Measurements from ENCODE around the gene HOXD12.
A peak's percentile ranks its signal among the peaks of the same experiment; 100 is the strongest.

DNA sequence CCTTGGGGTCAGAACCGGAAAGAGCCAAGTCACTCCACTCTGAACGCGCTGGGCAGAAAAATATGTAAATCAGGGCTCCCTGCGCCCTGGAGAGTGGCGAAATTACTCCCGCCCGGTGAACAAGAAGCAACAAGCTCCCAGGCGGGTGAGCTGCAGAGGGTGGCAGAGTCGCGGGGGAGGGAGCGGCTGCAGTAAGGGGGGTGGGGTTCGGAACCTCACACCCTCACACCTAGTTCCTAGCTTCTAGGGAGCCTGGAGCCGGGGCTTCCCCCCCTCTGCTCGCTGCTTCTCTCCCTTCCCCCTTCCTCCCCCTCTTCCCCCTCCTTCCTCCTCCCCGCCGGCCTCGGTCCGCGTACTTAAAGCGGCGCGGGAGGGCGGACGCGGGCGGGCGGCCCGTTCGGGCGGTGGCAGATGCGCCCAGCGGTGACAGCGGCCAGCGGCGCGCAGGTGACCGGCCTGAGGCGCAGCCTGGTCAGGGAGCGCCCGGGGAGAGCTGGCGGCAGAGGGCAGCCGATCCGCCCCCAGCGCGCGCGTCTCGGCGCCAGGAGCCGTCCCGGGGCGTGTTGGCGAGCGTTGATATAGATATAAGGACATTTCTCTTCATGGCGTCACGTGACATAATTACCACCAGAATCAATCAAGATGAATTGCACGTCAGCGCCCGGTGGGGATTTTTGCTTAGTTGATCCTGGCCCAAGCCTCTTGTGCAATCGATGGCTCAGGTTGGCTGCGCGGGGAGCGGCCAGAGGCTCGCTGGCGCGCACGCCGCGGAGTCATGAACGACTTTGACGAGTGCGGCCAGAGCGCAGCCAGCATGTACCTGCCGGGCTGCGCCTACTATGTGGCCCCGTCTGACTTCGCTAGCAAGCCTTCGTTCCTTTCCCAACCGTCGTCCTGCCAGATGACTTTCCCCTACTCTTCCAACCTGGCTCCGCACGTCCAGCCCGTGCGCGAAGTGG is 7.3 kb downstream of the HOXD12 start, which contains the start of gene HOXD11:
- TF ChIP-seq, protein P1, sequence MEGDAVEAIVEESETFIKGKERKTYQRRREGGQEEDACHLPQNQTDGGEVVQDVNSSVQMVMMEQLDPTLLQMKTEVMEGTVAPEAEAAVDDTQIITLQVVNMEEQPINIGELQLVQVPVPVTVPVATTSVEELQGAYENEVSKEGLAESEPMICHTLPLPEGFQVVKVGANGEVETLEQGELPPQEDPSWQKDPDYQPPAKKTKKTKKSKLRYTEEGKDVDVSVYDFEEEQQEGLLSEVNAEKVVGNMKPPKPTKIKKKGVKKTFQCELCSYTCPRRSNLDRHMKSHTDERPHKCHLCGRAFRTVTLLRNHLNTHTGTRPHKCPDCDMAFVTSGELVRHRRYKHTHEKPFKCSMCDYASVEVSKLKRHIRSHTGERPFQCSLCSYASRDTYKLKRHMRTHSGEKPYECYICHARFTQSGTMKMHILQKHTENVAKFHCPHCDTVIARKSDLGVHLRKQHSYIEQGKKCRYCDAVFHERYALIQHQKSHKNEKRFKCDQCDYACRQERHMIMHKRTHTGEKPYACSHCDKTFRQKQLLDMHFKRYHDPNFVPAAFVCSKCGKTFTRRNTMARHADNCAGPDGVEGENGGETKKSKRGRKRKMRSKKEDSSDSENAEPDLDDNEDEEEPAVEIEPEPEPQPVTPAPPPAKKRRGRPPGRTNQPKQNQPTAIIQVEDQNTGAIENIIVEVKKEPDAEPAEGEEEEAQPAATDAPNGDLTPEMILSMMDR (optimal IDR thresholded peaks at IDR 0.05 in 1 of 3, IDR thresholded peaks at IDR 0.05 in 1 of 3, conservative IDR thresholded peaks at IDR 0.05 in 1 of 3; ENCODE audit: extremely low read depth in 1 of 3, insufficient read depth in 2 of 3, low read length in 3 of 3), result no peak
- TF ChIP-seq EZH2 (IDR thresholded peaks at IDR 0.05; ENCODE audit: low read length), result peak; percentile 98

All from keratinocyte (primary cell).